ENCODE measurements around the gene DBF4. TPM values are rescaled to one million over a fixed set of nuclear protein-coding genes. Genes with fewer than 3 reads are reported as not detected.
A peak's percentile ranks its signal among the peaks of the same experiment; 100 is the strongest.

DBF4 gene
- total and polyA plus RNA-seq, 2 donors (not counting 1 experiment from before 2014, with no cell fraction given): 7.8 to 21.0 TPM

GRCh38 chr7:87874066-87874465 is 2.2 kb upstream of the DBF4 start:
- Histone ChIP-seq H3K79me2 (ENCODE audit: control insufficient read depth, insufficient read depth, low read length) (peaks cover 85% of the 10 kb centered on the region), H3K27me3 (replicated peaks in 1 of 4; ENCODE audit: control extremely low read depth in 1 of 4, control insufficient read depth in 3 of 4, insufficient read depth in 4 of 4, low read length in 3 of 4) (no peaks in the 10 kb centered on the region), H3K4me1 (ENCODE audit: control insufficient read depth in 2 of 2, insufficient read depth in 2 of 2, low read length in 2 of 2) (peaks cover 18 to 24% of the 10 kb centered on the region in 2 donors), H3K9ac (ENCODE audit: low read length) (peak overlapping the region; percentile 20), H3K4me3 (ENCODE audit: control extremely low read depth in 1 of 5, extremely low read depth in 1 of 5, insufficient read depth in 1 of 5, low read depth in 2 of 5, low read length in 4 of 5) (peak overlapping the region in 1 of 5 experiments; percentile 67), H3K27ac (ENCODE audit: low read length in 2 of 2) (peak overlapping the region in 1 of 2 donors; percentile 93), H3K36me3 (replicated peaks in 1 of 2; ENCODE audit: control extremely low read depth in 1 of 2, control insufficient read depth in 1 of 2, extremely low read depth in 1 of 2, insufficient read depth in 2 of 2, low read length in 1 of 2) (peaks cover 0 to 8% of the 10 kb centered on the region in 2 experiments), H4K20me1 (ENCODE audit: control insufficient read depth, insufficient read depth, low read length, poor library complexity, severe bottlenecking) (no peaks in the 10 kb centered on the region), H3K9me3 (ENCODE audit: control extremely low read depth in 1 of 3, control insufficient read depth in 2 of 3, insufficient read depth in 1 of 3, low read length in 2 of 3) (peaks cover 0 to 10% (median 4%) of the 10 kb centered on the region in 3 donors), H3K4me2 (replicated peaks; ENCODE audit: low read depth, low read length, poor library complexity, severe bottlenecking) (peak overlapping the region; percentile 93), H2AFZ (ENCODE audit: insufficient read depth, low read depth, low read length, poor library complexity, severe bottlenecking) (peak overlapping the region; percentile 93)
- ATAC-seq (ENCODE audit: low read depth) (no peak), DNase-seq (peak; percentile 37)
- Mint-ChIP-seq H3K27me3 (no peaks in the 10 kb centered on the region), H3K27ac (peak overlapping the region; percentile 23), H3K4me1 (peaks cover 34% of the 10 kb centered on the region), H3K9me3 (ENCODE audit: insufficient read depth) (no peaks in the 10 kb centered on the region), H3K4me3 (peak overlapping the region; percentile 76)
- intact Hi-C loops (cut with micrococcal nuclease): no loop called here
- ChIA-PET POLR2A (no interaction called here), CTCF (interaction anchor here (0.7 kb wide), 1 partner anchor 23 kb away, joined by 3 read pairs; no protein-coding TSS in a partner anchor)
- TF ChIP-seq CTCF (IDR thresholded peaks at IDR 0.05): no peak
- no peak for TF ChIP-seq EZH2 (IDR thresholded peaks at IDR 0.05; ENCODE audit: borderline replicate concordance, insufficient read depth, low read depth, low read length, poor library complexity, severe bottlenecking)
- WGBS (ENCODE audit: insufficient coverage): 0% methylated on average over 3 of the region's 4 CpGs
